Body of pancreas (tissue), 4 donors: ENCODE results near the gene SBF2. TPM values are rescaled to one million over a fixed set of nuclear protein-coding genes. Genes with fewer than 3 reads are reported as not detected.

Experiments
- ATAC-seq: fragments of 150-250 bp; one replicate; pipeline ENCODE4 v1.9.1; 2016
- DNase-seq, 4 donors: peaks; one replicate each; pipeline ENCODE4 v3.0.0-alpha.2; 2019
- H3K27ac ChIP-seq, 4 donors: fragments of 200-600 bp; sonication (generic); 1 replicate in 3 of 4; 2 replicates in 1 of 4; pipeline versions ENCODE4 v1.5.1 to v1.6.1; 2016 to 2019; ENCODE audit warnings: mild to moderate bottlenecking in 1 of 4, mixed read lengths in 1 of 4, moderate library complexity in 1 of 4
- H3K27me3 ChIP-seq, 2 donors: fragments of 200-600 bp; sonication (generic); one replicate each; pipeline ENCODE4 v1.6.0; 2016; ENCODE audit warnings: mild to moderate bottlenecking in 1 of 2
- H3K36me3 ChIP-seq, 2 donors: fragments of 200-600 bp; sonication (generic); replicated peaks in 1 of 2; 2 replicates each; pipeline ENCODE4 v1.5.1; 2016; ENCODE audit warnings: low read depth in 2 of 2; ENCODE audit not compliant: insufficient read depth in 1 of 2
- H3K4me1 ChIP-seq: fragments of 200-600 bp; sonication (generic); one replicate; pipeline ENCODE4 v1.6.0; 2016
- H3K4me3 ChIP-seq, 2 donors: fragments of 200-600 bp; sonication (generic); 1 replicate in 1 of 2; 2 replicates in 1 of 2; pipeline ENCODE4 v1.5.1; 2016 to 2019
- H3K9me3 ChIP-seq, 3 donors: fragments of 200-600 bp; sonication (generic); 1 replicate in 2 of 3; 2 replicates in 1 of 3; pipeline ENCODE4 v1.5.1; 2016
- POLR2A ChIP-seq, 3 donors: fragments of 450-650 bp; IDR thresholded peaks; one replicate each; pipeline ENCODE4 v1.6.1; 2016; ENCODE audit warnings: antibody characterized with exemption in 3 of 3, mild to moderate bottlenecking in 2 of 3
- WGBS, 2 donors: methylation state at CpG; one replicate each; pipeline ENCODE4 v1.1.5; 2017; 5-methylcytosine and 5-hydroxymethylcytosine counted together
- intact Hi-C: fragments of 100-400 bp; cut with DNase I; formaldehyde crosslinking; loops from one replicate; pipeline ENCODE4 v1.15.1; 2023
- total RNA-seq, 2 donors: library from RNA; depleted of rRNA; stranded (reverse); fragments of >200 nt; gene quantifications; one replicate each; pipeline ENCODE4 v1.1.0, GENCODE V29; 2016
- TF ChIP-seq, protein P1 (sequence below), 7 experiments: fragments of 450-650 bp in 4 of 7; fragments of 200-600 bp in 3 of 7; sonication (generic) in 3 of 7; IDR thresholded peaks; one replicate each; pipeline ENCODE4 v1.5.1; 2016 to 2019; ENCODE audit warnings: antibody characterized with exemption in 7 of 7

Gene SBF2
- total RNA-seq, 2 donors from 2014 or later = 23.6 to 38.9 TPM

DNA sequence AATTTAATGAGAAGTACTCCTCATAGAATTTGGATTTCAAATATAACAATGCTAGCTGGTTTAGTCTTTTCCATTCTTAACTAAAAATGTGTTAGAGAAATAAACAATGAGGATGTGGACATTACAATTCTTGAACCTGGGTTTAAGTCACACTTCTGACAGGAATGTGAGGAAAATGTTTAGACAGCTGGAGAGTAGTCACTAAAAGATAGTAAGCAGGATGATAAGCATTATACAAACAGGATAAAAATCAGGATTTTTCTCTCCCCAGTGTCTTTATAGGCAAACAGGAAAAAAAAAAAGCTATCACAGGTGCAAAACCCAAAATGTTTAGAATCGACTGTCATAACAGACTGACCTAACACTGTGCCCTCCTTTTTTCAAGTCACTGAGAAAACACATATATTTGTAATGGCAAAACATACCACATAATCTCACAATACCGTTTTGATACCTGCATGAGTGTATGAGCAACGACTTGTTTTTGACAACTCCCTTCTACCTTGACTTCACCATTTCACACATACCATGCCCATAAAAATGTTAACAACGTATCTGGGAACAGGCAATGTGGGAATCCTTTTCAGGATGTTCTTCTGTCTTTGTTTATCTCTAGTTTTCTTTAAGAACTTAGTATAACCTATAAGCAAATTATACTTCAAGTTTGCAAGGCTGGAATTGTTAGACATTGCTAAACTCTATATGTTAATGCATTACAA, 242.0 kb downstream of the SBF2 start:
- ATAC-seq (no peak), DNase-seq (no peak)
- intact Hi-C loops = no loop called here
- H3K9me3 ChIP-seq = no peaks in the 10 kb centered on the region
- TF ChIP-seq POLR2A (IDR thresholded peaks at IDR 0.05) = no peak
- TF ChIP-seq, protein P1, sequence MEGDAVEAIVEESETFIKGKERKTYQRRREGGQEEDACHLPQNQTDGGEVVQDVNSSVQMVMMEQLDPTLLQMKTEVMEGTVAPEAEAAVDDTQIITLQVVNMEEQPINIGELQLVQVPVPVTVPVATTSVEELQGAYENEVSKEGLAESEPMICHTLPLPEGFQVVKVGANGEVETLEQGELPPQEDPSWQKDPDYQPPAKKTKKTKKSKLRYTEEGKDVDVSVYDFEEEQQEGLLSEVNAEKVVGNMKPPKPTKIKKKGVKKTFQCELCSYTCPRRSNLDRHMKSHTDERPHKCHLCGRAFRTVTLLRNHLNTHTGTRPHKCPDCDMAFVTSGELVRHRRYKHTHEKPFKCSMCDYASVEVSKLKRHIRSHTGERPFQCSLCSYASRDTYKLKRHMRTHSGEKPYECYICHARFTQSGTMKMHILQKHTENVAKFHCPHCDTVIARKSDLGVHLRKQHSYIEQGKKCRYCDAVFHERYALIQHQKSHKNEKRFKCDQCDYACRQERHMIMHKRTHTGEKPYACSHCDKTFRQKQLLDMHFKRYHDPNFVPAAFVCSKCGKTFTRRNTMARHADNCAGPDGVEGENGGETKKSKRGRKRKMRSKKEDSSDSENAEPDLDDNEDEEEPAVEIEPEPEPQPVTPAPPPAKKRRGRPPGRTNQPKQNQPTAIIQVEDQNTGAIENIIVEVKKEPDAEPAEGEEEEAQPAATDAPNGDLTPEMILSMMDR (IDR thresholded peaks at IDR 0.05) = no peak
- H3K4me3 ChIP-seq = no peak overlapping the region
- no peaks in the 10 kb centered on the region for H3K36me3 ChIP-seq
- H3K4me1 ChIP-seq = no peaks in the 10 kb centered on the region
- no peak overlapping the region for H3K27ac ChIP-seq
- no peaks in the 10 kb centered on the region for H3K27me3 ChIP-seq
- WGBS, 2 donors = 49 to 55% methylated on average over 4 of the region's 4 CpGs

DNA sequence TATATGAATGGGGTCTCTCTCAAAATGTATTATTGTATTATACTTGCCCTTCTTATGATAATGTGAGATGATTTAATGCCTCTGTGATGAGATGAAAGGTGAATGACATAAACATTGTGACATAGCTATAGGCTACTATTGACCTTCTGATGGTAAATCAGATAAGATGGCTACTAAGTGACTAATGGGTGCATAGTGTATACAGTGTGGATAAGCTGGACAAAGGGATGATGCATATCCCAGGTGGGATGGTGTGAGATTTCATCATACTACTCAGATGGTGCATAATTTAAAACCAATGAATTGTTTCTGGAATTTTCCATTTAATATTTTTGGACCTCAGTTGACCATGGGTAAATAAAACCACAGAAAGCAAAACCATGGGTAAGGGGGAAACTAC, 243.5 kb downstream of the SBF2 start:
- H3K4me3 ChIP-seq = no peak overlapping the region
- TF ChIP-seq POLR2A (IDR thresholded peaks at IDR 0.05) = no peak
- TF ChIP-seq, protein P1 (IDR thresholded peaks at IDR 0.05) = no peak
- intact Hi-C loops = no loop called here

DNA sequence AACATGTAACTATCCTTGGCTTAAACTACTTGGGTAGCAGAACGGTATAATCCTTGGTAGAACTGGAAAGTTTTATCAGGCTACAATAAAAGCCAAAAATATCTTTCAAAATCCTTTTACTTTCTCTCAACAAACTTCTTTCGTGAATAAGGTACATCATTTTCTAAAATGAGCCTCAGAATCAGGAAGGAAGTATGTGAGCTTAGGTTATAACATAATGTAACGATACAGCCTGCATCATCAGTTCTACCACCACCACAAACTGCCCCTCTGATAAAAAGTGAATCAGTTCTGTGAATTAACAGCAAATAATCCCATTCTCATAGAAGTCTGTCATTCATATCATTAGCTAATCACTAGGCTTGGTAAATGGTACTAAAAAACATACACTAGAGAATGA, 244.3 kb downstream of the SBF2 start:
- DNase-seq = no peak
- ATAC-seq = no peak
- 64 to 88% methylated on average over 3 of the region's 3 CpGs for WGBS, 2 donors

More for the DNA sequence above, 243.5 kb downstream of the SBF2 start:
- Histone ChIP-seq H3K9me3 (no peaks in the 10 kb centered on the region), H3K27ac (no peak overlapping the region), H3K4me1 (no peaks in the 10 kb centered on the region), H3K27me3 (no peaks in the 10 kb centered on the region), H3K36me3 (no peaks in the 10 kb centered on the region)
- ATAC-seq = no peak
- DNase-seq = no peak

DNA sequence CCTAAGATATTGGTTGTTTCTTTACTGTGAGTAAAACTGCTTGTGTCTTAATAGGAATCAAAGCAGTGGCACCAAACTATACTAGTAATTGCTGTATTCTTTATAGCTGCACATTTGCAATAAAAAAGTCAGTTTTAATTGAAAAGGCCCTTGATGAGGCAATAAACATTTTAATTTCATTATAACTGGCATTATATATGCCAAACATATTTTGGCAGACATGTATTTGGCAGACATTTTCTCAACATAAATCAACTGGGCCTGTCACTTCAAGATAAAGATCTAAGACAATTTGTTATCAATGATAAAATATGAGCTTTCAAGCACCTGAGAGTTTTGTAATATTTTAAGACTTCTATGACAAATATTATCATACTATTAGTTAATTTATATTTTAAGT, 245.7 kb downstream of the SBF2 start:
- no peak for TF ChIP-seq POLR2A (IDR thresholded peaks at IDR 0.05)
- TF ChIP-seq, protein P1 (IDR thresholded peaks at IDR 0.05) = no peak
- no peak overlapping the region for H3K4me3 ChIP-seq
- no peaks in the 10 kb centered on the region for H3K4me1 ChIP-seq
- H3K27me3 ChIP-seq = no peaks in the 10 kb centered on the region
- ATAC-seq = no peak
- intact Hi-C loops = no loop called here
- H3K27ac ChIP-seq = no peak overlapping the region
- DNase-seq = no peak
- peaks cover 0 to 8% (median 0%) of the 10 kb centered on the region in 3 donors for H3K9me3 ChIP-seq
- no peaks in the 10 kb centered on the region for H3K36me3 ChIP-seq

More for the DNA sequence above, 244.3 kb downstream of the SBF2 start:
- Histone ChIP-seq H3K4me1 (no peaks in the 10 kb centered on the region), H3K9me3 (peaks cover 0 to 4% (median 0%) of the 10 kb centered on the region in 3 donors), H3K4me3 (no peak overlapping the region), H3K36me3 (no peaks in the 10 kb centered on the region), H3K27ac (no peak overlapping the region), H3K27me3 (no peaks in the 10 kb centered on the region)
- TF ChIP-seq, protein P1 (IDR thresholded peaks at IDR 0.05) = no peak
- TF ChIP-seq POLR2A (IDR thresholded peaks at IDR 0.05) = no peak
- intact Hi-C loops = no loop called here

DNA sequence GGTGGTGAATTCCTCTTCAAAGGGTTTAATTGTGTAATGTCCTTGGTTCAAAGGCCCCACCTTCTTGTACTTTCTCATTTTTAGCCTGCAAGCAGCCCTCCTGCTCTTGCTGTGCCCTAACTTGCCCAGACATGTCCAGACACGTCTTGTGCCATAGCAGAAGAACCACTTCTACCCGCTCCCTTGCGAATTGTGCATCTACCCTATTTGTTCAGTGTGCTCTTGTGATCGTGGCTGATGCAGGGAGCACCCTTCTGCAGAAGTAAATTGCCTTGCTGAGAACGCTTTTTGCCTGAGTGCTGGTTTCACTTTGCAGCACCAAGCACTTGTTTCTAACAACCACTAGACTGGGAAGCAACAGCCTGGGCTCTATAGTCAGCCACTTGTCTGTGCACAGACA, 249.4 kb downstream of the SBF2 start:
- Histone ChIP-seq H3K27me3 (no peaks in the 10 kb centered on the region), H3K4me1 (no peaks in the 10 kb centered on the region), H3K27ac (no peak overlapping the region), H3K9me3 (peaks cover 0 to 8% (median 0%) of the 10 kb centered on the region in 3 donors), H3K36me3 (no peaks in the 10 kb centered on the region), H3K4me3 (no peak overlapping the region)
- TF ChIP-seq POLR2A (IDR thresholded peaks at IDR 0.05) = no peak
- TF ChIP-seq, protein P1 (IDR thresholded peaks at IDR 0.05) = no peak
- intact Hi-C loops = no loop called here
- 91 to 93% methylated on average over 5 of the region's 5 CpGs for WGBS, 2 donors
- ATAC-seq = no peak
- no peak for DNase-seq
